Measurements from ENCODE around the gene ZNF541.

Gene ZNF541

DNA sequence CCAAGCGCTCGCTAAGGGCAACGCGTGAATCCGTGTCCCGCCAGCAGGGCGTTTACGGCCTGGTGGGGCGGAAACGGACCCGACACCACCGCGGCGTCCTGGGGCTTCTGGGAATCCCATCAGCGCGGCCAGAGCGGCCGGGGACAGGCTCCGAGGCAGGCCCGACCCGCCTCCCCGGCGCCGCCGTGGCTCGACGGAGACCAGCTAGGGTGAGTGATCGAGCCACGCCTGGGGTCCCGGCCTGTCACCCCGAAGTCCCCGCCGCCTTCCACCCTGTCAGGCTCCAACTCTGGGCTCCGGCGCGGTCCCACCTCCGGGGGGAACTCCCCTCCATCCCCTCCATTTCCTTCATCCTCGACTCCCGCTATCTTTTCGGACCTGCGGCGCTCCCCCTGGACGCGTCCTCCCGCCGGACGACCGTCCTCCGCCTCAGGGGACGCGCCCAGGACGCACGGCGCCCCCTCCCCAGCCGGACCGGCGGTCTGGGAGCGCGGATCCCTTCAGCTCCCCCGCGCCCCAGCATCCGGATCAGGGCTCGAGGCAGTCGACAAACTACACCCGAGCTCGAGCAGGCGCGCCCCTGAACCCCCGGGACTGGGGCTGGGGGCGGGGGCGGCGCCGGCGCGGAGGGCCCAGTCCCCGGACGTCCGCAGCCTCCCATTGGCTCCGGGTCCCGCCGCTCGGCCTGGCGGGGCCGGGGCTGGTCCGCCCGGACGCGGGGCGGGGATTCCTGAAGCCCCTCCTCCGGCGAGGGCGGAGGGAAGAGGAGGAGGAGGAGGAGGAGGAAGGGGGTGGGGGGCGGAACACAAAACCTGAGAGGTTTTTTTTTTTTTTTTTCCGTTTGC is 35.3 kb upstream of the ZNF541 start:
- Histone ChIP-seq H3K79me2 (ENCODE audit: control insufficient read depth, insufficient read depth, low read length, poor library complexity) (peaks cover 43% of the 10 kb centered on the region), H3K4me1 (ENCODE audit: control insufficient read depth in 1 of 2, insufficient read depth in 2 of 2, low read length in 2 of 2) (peaks cover 14 to 20% of the 10 kb centered on the region in 2 experiments), H2BK5ac (ENCODE audit: low read depth, low read length, poor library complexity) (peak overlapping the region; percentile 95), H2BK120ac (ENCODE audit: insufficient read depth, low read length, poor library complexity) (peak overlapping the region; percentile 95), H2AFZ (ENCODE audit: insufficient read depth, low read length, poor library complexity) (peak overlapping the region; percentile 91), H2AK5ac (ENCODE audit: low read length) (peak overlapping the region; percentile 80), H4K91ac (ENCODE audit: low read depth, low read length) (peak overlapping the region; percentile 98), H2BK12ac (ENCODE audit: low read length) (peak overlapping the region; percentile 29), H3K23ac (ENCODE audit: low read length) (no peak overlapping the region), H3K79me1 (ENCODE audit: low read length) (peaks cover 31% of the 10 kb centered on the region), H3K4me2 (ENCODE audit: low read length) (peak overlapping the region; percentile 61), H3K4ac (ENCODE audit: low read depth, low read length) (peak overlapping the region; percentile 81), H3K14ac (ENCODE audit: low read length) (peak overlapping the region; percentile 94), H3K36me3 (ENCODE audit: control insufficient read depth in 1 of 2, insufficient read depth in 2 of 2, low read length in 2 of 2) (peaks cover 2 to 4% of the 10 kb centered on the region in 2 experiments), H3K27ac (ENCODE audit: low read depth, low read length) (peak overlapping the region; percentile 96), H3K9ac (ENCODE audit: low read length) (peak overlapping the region; percentile 97), H4K8ac (ENCODE audit: low read depth, low read length) (peak overlapping the region; percentile 91), H3K4me3 (ENCODE audit: low read depth, low read length) (peak overlapping the region; percentile 99), H3K9me3 (ENCODE audit: insufficient read depth, low read depth, low read length) (no peaks in the 10 kb centered on the region), H4K12ac (ENCODE audit: low read depth, low read length) (peak overlapping the region; percentile 84), H3K18ac (ENCODE audit: low read length) (peak overlapping the region; percentile 99), H3K27me3 (ENCODE audit: insufficient read depth, low read length) (no peaks in the 10 kb centered on the region)
- DNase-seq: peak; percentile 88 to 96
- no CpG with 5 or more reads among the region's 94 CpGs for WGBS (ENCODE audit: extremely low coverage, insufficient coverage, insufficient read length)

DNA sequence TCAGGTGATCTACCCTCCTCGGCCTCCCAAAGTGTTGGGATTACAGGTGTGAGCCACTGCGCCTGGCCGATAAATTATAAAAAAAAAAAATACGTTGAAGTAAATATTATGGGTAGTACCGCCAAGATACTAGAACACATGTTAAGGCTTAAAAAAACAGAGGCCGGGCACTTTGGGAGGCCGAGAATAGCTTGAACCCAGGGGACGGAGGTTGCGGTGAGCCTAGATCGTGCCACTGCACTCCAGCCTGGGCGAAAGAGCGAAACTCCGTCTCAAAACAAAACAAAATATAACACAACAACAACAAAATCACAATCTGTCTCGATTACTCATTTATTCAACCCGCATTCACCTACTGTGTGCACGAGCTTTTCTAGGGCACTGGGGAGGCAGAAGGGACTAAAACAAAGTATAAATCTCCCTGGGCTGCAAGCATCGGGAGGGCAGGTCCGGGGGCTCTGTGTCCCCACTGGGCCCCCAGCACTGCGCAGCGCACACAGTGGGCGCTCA is 34.7 kb upstream of the ZNF541 start:
- H2BK12ac ChIP-seq (ENCODE audit: low read length): no peak overlapping the region
- H3K18ac ChIP-seq (ENCODE audit: low read length): peak overlapping the region; percentile 99
- 85% methylated on average over 2 of the region's 21 CpGs for WGBS (ENCODE audit: extremely low coverage, insufficient coverage, insufficient read length)
- peak overlapping the region; percentile 98 for H4K91ac ChIP-seq (ENCODE audit: low read depth, low read length)
- H2AK5ac ChIP-seq (ENCODE audit: low read length): peak overlapping the region; percentile 80
- no peak overlapping the region for H3K23ac ChIP-seq (ENCODE audit: low read length)
- peak overlapping the region; percentile 96 for H3K27ac ChIP-seq (ENCODE audit: low read depth, low read length)
- H4K12ac ChIP-seq (ENCODE audit: low read depth, low read length): peak overlapping the region; percentile 84
- peak overlapping the region; percentile 95 for H2BK120ac ChIP-seq (ENCODE audit: insufficient read depth, low read length, poor library complexity)
- no peaks in the 10 kb centered on the region for H3K9me3 ChIP-seq (ENCODE audit: insufficient read depth, low read depth, low read length)
- peaks cover 2 to 4% of the 10 kb centered on the region in 2 experiments for H3K36me3 ChIP-seq (ENCODE audit: control insufficient read depth in 1 of 2, insufficient read depth in 2 of 2, low read length in 2 of 2)
- peaks cover 9 to 15% of the 10 kb centered on the region in 2 experiments for H3K4me1 ChIP-seq (ENCODE audit: control insufficient read depth in 1 of 2, insufficient read depth in 2 of 2, low read length in 2 of 2)
- H3K4me3 ChIP-seq (ENCODE audit: low read depth, low read length): peak overlapping the region; percentile 99
- peaks cover 39% of the 10 kb centered on the region for H3K79me2 ChIP-seq (ENCODE audit: control insufficient read depth, insufficient read depth, low read length, poor library complexity)
- H2AFZ ChIP-seq (ENCODE audit: insufficient read depth, low read length, poor library complexity): peak overlapping the region; percentile 91
- H3K27me3 ChIP-seq (ENCODE audit: insufficient read depth, low read length): no peaks in the 10 kb centered on the region
- peak overlapping the region; percentile 61 for H3K4me2 ChIP-seq (ENCODE audit: low read length)
- H2BK5ac ChIP-seq (ENCODE audit: low read depth, low read length, poor library complexity): peak overlapping the region; percentile 95
- H3K9ac ChIP-seq (ENCODE audit: low read length): peak overlapping the region; percentile 97
- peak overlapping the region; percentile 91 for H4K8ac ChIP-seq (ENCODE audit: low read depth, low read length)
- H3K79me1 ChIP-seq (ENCODE audit: low read length): peaks cover 26% of the 10 kb centered on the region
- peak overlapping the region; percentile 81 for H3K4ac ChIP-seq (ENCODE audit: low read depth, low read length)
- peak overlapping the region; percentile 94 for H3K14ac ChIP-seq (ENCODE audit: low read length)
- no peak for DNase-seq

DNA sequence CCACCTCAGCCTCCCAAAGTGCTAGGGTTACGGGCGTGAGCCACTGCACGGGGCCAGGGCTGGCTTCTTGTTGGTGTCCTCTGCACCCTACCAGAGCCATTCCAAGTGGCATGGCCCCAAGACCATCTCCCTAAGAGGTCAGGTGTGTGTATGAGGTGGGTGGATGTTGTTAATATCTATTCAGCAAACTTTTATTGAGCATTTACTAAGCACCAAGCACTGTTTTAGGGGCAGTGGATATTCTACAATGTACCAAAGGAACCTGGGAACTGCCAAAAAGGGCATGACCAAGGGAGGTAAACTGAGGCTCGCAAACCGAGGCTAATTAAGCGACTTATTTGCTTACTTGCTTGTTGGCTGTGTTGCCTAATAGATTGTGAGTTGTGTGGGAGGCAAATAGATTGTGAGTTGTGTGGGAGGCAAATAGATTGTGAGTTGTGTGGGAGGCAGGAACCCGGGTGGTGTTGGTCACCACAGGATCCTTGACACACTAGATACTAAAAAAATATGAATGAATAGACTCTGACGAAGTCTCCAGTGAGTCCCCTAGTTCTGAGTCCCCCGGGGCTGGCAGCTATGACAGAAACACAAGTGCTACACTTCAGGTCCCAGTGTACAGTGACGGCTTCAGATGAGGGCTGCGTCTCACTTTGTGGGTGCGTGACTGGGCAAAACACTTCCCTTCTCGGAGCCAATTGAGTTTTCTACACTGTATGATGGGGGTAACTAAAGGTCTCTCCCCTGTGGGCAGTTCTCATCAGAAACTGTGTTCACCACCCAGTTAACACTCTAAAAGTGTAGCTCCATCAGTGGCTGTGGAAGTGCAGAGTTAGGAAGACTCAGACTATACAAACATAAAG is 31.0 kb upstream of the ZNF541 start:
- no peaks in the 10 kb centered on the region for H3K36me3 ChIP-seq (ENCODE audit: control insufficient read depth in 1 of 2, insufficient read depth in 2 of 2, low read length in 2 of 2)
- H2AFZ ChIP-seq (ENCODE audit: insufficient read depth, low read length, poor library complexity): no peak overlapping the region
- no peak overlapping the region for H3K9ac ChIP-seq (ENCODE audit: low read length)
- no peaks in the 10 kb centered on the region for H3K9me3 ChIP-seq (ENCODE audit: insufficient read depth, low read depth, low read length)
- H3K4me1 ChIP-seq (ENCODE audit: control insufficient read depth in 1 of 2, insufficient read depth in 2 of 2, low read length in 2 of 2): peaks cover 2 to 8% of the 10 kb centered on the region in 2 experiments
- no peak overlapping the region for H4K91ac ChIP-seq (ENCODE audit: low read depth, low read length)
- no peak overlapping the region for H4K8ac ChIP-seq (ENCODE audit: low read depth, low read length)
- H3K14ac ChIP-seq (ENCODE audit: low read length): no peak overlapping the region
- H2BK120ac ChIP-seq (ENCODE audit: insufficient read depth, low read length, poor library complexity): no peak overlapping the region
- H2BK5ac ChIP-seq (ENCODE audit: low read depth, low read length, poor library complexity): no peak overlapping the region
- H3K4ac ChIP-seq (ENCODE audit: low read depth, low read length): no peak overlapping the region
- no peak overlapping the region for H3K4me2 ChIP-seq (ENCODE audit: low read length)
- H2AK5ac ChIP-seq (ENCODE audit: low read length): no peak overlapping the region
- H3K27ac ChIP-seq (ENCODE audit: low read depth, low read length): no peak overlapping the region
- no CpG with 5 or more reads among the region's 13 CpGs for WGBS (ENCODE audit: extremely low coverage, insufficient coverage, insufficient read length)
- DNase-seq: no peak
- H2BK12ac ChIP-seq (ENCODE audit: low read length): no peak overlapping the region
- no peak overlapping the region for H3K4me3 ChIP-seq (ENCODE audit: low read depth, low read length)
- peaks cover 10% of the 10 kb centered on the region for H3K79me1 ChIP-seq (ENCODE audit: low read length)
- H3K23ac ChIP-seq (ENCODE audit: low read length): no peak overlapping the region
- no peak overlapping the region for H3K18ac ChIP-seq (ENCODE audit: low read length)
- peaks cover 10% of the 10 kb centered on the region for H3K79me2 ChIP-seq (ENCODE audit: control insufficient read depth, insufficient read depth, low read length, poor library complexity)
- no peaks in the 10 kb centered on the region for H3K27me3 ChIP-seq (ENCODE audit: insufficient read depth, low read length)
- no peak overlapping the region for H4K12ac ChIP-seq (ENCODE audit: low read depth, low read length)

DNA sequence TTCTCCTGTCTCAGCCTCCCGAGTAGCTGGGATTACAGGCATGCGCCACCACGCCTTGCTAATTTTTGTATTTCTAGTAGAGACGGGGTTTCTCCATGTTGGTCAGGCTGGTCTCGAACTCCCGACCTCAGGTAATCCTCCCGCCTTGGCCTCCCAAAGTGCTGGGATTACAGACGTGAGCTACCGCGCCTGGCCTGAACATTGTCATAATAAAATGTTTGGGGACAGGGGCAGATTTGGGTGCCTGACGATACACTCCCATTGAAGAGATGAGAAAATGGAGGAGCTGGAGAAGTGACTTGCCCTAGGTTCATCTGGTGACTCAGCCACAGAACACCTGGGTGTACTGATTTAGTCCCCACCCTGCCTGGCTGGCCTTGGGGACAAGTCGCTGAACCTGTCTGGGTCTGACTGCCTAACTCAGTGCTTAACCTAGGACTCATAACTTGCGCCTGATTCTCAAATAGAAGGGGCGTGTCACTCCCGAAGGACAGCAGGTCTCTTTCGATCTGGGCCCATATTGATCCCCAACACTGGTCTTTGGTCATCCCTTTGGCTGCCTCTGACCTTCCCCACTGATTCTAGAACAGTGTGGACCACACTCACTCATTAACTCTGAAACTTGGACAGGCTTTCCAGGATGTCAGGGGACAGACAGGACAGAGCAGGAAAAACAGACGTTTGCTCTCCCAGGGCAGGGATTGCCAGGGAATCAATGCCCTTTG is 28.4 kb upstream of the ZNF541 start:
- Histone ChIP-seq H2BK120ac (ENCODE audit: insufficient read depth, low read length, poor library complexity) (no peak overlapping the region), H3K4me1 (ENCODE audit: control insufficient read depth in 1 of 2, insufficient read depth in 2 of 2, low read length in 2 of 2) (peaks cover 4 to 10% of the 10 kb centered on the region in 2 experiments), H4K91ac (ENCODE audit: low read depth, low read length) (peak overlapping the region; percentile 67), H2AFZ (ENCODE audit: insufficient read depth, low read length, poor library complexity) (no peak overlapping the region), H3K23ac (ENCODE audit: low read length) (no peak overlapping the region), H2BK12ac (ENCODE audit: low read length) (peak overlapping the region; percentile 3), H3K79me1 (ENCODE audit: low read length) (peaks cover 7% of the 10 kb centered on the region), H3K9ac (ENCODE audit: low read length) (no peak overlapping the region), H3K36me3 (ENCODE audit: control insufficient read depth in 1 of 2, insufficient read depth in 2 of 2, low read length in 2 of 2) (no peaks in the 10 kb centered on the region), H3K4me2 (ENCODE audit: low read length) (peak overlapping the region; percentile 76), H3K14ac (ENCODE audit: low read length) (no peak overlapping the region), H3K4me3 (ENCODE audit: low read depth, low read length) (no peak overlapping the region), H3K18ac (ENCODE audit: low read length) (no peak overlapping the region), H2AK5ac (ENCODE audit: low read length) (no peak overlapping the region), H3K79me2 (ENCODE audit: control insufficient read depth, insufficient read depth, low read length, poor library complexity) (no peaks in the 10 kb centered on the region), H4K8ac (ENCODE audit: low read depth, low read length) (no peak overlapping the region), H3K4ac (ENCODE audit: low read depth, low read length) (no peak overlapping the region), H3K27me3 (ENCODE audit: insufficient read depth, low read length) (no peaks in the 10 kb centered on the region), H3K9me3 (ENCODE audit: insufficient read depth, low read depth, low read length) (no peaks in the 10 kb centered on the region), H4K12ac (ENCODE audit: low read depth, low read length) (no peak overlapping the region), H2BK5ac (ENCODE audit: low read depth, low read length, poor library complexity) (no peak overlapping the region), H3K27ac (ENCODE audit: low read depth, low read length) (no peak overlapping the region)
- no CpG with 5 or more reads among the region's 17 CpGs for WGBS (ENCODE audit: extremely low coverage, insufficient coverage, insufficient read length)
- DNase-seq: peak; percentile 95 to 96

All from trophoblast cell (in vitro differentiated cells and primary cell).